Pancreas (tissue), 10 donors: Measurements from ENCODE around the gene GPR39. TPM values are rescaled to one million over a fixed set of nuclear protein-coding genes. Genes with fewer than 3 reads are reported as not detected.

ENCODE experiments used
- ATAC-seq, 4 donors: fragments of 200-7000 bp; cut with Tn5 transposase; one replicate each; pipeline versions ENCODE4 v1.8.0 to v1.9.1; 2020; ENCODE audit warnings: mild to moderate bottlenecking in 4 of 4, moderate library complexity in 4 of 4
- DNase-seq, 6 donors: peaks; one replicate each; pipeline ENCODE4 v3.0.0-alpha.2; 2020
- FAIRE-seq: peaks from 2 replicates; lab custom pipeline; 2012; peaks lifted over from hg19 to GRCh38; lab: Jason Lieb, UNC
- H3K27ac ChIP-seq, 4 donors: fragments of 200-600 bp; sonication (generic); 1 replicate in 3 of 4; 2 replicates in 1 of 4; pipeline versions ENCODE4 v1.5.0 to v1.8.0; 2020
- H3K27me3 ChIP-seq, 4 donors: fragments of 200-600 bp; one replicate each; pipeline ENCODE4 v1.8.0; 2021
- H3K36me3 ChIP-seq, 3 donors: fragments of 200-600 bp; sonication (generic) in 1 of 3; one replicate each; pipeline versions ENCODE4 v1.5.0 to v1.8.0; 2020 to 2021
- H3K4me1 ChIP-seq, 3 donors: fragments of 200-600 bp; one replicate each; pipeline ENCODE4 v1.8.0; 2021
- H3K4me3 ChIP-seq, 4 donors: fragments of 200-600 bp; sonication (generic) in 2 of 4; one replicate each; pipeline versions ENCODE4 v1.5.0 to v1.8.0; 2020 to 2021
- H3K9me3 ChIP-seq, 4 donors: fragments of 200-600 bp; one replicate each; pipeline ENCODE4 v1.8.0; 2021
- CTCF ChIP-seq, 4 donors: fragments of 200-600 bp; sonication (generic) in 3 of 4; IDR thresholded peaks; one replicate each; pipeline versions ENCODE4 v1.5.0 to v1.8.0; 2021; ENCODE audit warnings: antibody characterized with exemption in 4 of 4
- WGBS, 2 donors: extraction: QIAGEN DNeasy Blood & Tissue Kit; methylation state at CpG; one replicate each; pipeline ENCODE4 v1.1.7; 2013; 5-methylcytosine and 5-hydroxymethylcytosine counted together
- intact Hi-C, 3 donors: fragments of 100-400 bp; cut with DNase I; formaldehyde crosslinking; loops; one replicate each; pipeline versions ENCODE4 v1.11.1 to v1.14.2; 2022
- polyA plus RNA-seq, 2 donors: library from polyadenylated mRNA; stranded (reverse); fragments of 200-250 nt; gene quantifications; one replicate each; pipeline ENCODE4 v1.2.3, GENCODE V29; 2013
- total RNA-seq, 6 donors: library from RNA; stranded (reverse); fragmentation: NEBNext Ultra II Directional in 4 of 6; extraction: Animal tissue kit (Norgen Biotek cat#: 25700) in 4 of 6; gene quantifications; one replicate each; pipeline versions ENCODE4 v1.2.1 to v1.2.4, GENCODE V29; 2021 to 2023
- donor health status: healthy with polysubstance abuse.
- donor health status: DM: no; HTN: no; CAD: no; lungs with moderate emphysema.
- donor health status: DM: no; HTN: no; CAD: no.
- donor health status: control.
- donor health status: control.
- donor health status: Bipolar disorder and iron deficiency.
- donor health status: DM: yes; HTN: yes; CAD: no.
- donor health status: DM: no; HTN: no; CAD: no.
- donor health status: DM: no; HTN: no; CAD: no.
- donor health status: DM: yes; HTN: yes; CAD: no.

The GPR39 gene
- total and polyA plus RNA-seq, 8 donors = 2.3 to 8.1 (median 3.9) TPM

GRCh38 chr2:132681766-132682165, 265.2 kb downstream of the GPR39 start:
- intact Hi-C loops = no loop called here
- no peaks in the 10 kb centered on the region for H3K27me3 ChIP-seq

GRCh38 chr2:132690664-132691303, 274.2 kb downstream of the GPR39 start:
- Histone ChIP-seq H3K9me3 (no peaks in the 10 kb centered on the region), H3K4me1 (no peaks in the 10 kb centered on the region), H3K4me3 (no peak overlapping the region), H3K27me3 (no peaks in the 10 kb centered on the region), H3K27ac (no peak overlapping the region), H3K36me3 (no peaks in the 10 kb centered on the region)
- no peak for FAIRE-seq
- DNase-seq = no peak
- ATAC-seq = no peak
- 56 to 63% methylated on average over 1 of the region's 1 CpG for WGBS, 2 donors
- intact Hi-C loops = no loop called here
- no peak for TF ChIP-seq CTCF (IDR thresholded peaks at IDR 0.05)

More at GRCh38 chr2:132681766-132682165, 265.2 kb downstream of the GPR39 start:
- Histone ChIP-seq H3K4me1 (no peaks in the 10 kb centered on the region), H3K27ac (no peak overlapping the region), H3K36me3 (no peaks in the 10 kb centered on the region), H3K9me3 (no peaks in the 10 kb centered on the region), H3K4me3 (no peak overlapping the region)
- no peak for TF ChIP-seq CTCF (IDR thresholded peaks at IDR 0.05)
- no peak for DNase-seq
- FAIRE-seq = no peak
- WGBS, 2 donors = 75 to 97% methylated on average over 1 of the region's 1 CpG
- no peak for ATAC-seq

- H3K36me3 ChIP-seq = no peaks in the 10 kb centered on the region
- no peaks in the 10 kb centered on the region for H3K9me3 ChIP-seq
- FAIRE-seq (no peak), DNase-seq (no peak), ATAC-seq (no peak)
- H3K4me1 ChIP-seq = no peaks in the 10 kb centered on the region
- TF ChIP-seq CTCF (IDR thresholded peaks at IDR 0.05) = no peak
- intact Hi-C loops = no loop called here
- no peaks in the 10 kb centered on the region for H3K27me3 ChIP-seq
- WGBS, 2 donors = 81 to 94% methylated on average over 4 of the region's 4 CpGs
- H3K27ac ChIP-seq = no peak overlapping the region
- H3K4me3 ChIP-seq = no peak overlapping the region
These were observed 275.0 kb downstream of the GPR39 start for GRCh38 chr2:132691556-132691955.

- H3K27ac ChIP-seq = no peak overlapping the region
- H3K9me3 ChIP-seq = no peaks in the 10 kb centered on the region
- intact Hi-C loops = no loop called here
- FAIRE-seq (no peak), DNase-seq (no peak), ATAC-seq (no peak)
- H3K36me3 ChIP-seq = no peaks in the 10 kb centered on the region
- H3K4me1 ChIP-seq = no peaks in the 10 kb centered on the region
- H3K27me3 ChIP-seq = no peaks in the 10 kb centered on the region
- no peak overlapping the region for H3K4me3 ChIP-seq
- TF ChIP-seq CTCF (IDR thresholded peaks at IDR 0.05) = no peak
- WGBS, 2 donors = 91 to 92% methylated on average over 1 of the region's 1 CpG
These were observed 276.2 kb downstream of the GPR39 start for GRCh38 chr2:132692816-132693215.
